Lung (tissue), 12 donors: ENCODE results near the gene MARS1. TPM values are rescaled to one million over a fixed set of nuclear protein-coding genes. Genes with fewer than 3 reads are reported as not detected.

Source experiments
- ATAC-seq: fragments of 200-7000 bp; cut with Tn5 transposase; one replicate; pipeline ENCODE4 v1.9.1; 2020; ENCODE audit warnings: moderate number of reproducible peaks; ENCODE audit not compliant: insufficient read depth, low FRiP score
- DNase-seq, 3 donors: peaks; one replicate each; pipeline ENCODE4 v3.0.0-alpha.2; 2013 to 2017
- H3K27ac ChIP-seq, 2 donors: one replicate each; pipeline ENCODE4 v1.5.1; 2013; ENCODE audit warnings: mild to moderate bottlenecking in 2 of 2, moderate library complexity in 2 of 2, control low read depth in 1 of 2, inconsistent platforms in 1 of 2, low read depth in 1 of 2, low read length in 1 of 2
- H3K27me3 ChIP-seq, 3 donors: one replicate each; pipeline ENCODE4 v1.5.1; 2013; ENCODE audit warnings: low read length in 2 of 3; ENCODE audit not compliant: control insufficient read depth in 3 of 3, insufficient read depth in 3 of 3
- H3K36me3 ChIP-seq, 4 donors: one replicate each; pipeline ENCODE4 v1.5.1; 2013; ENCODE audit warnings: low read length in 4 of 4, mild to moderate bottlenecking in 1 of 4, moderate library complexity in 1 of 4; ENCODE audit not compliant: control insufficient read depth in 4 of 4, insufficient read depth in 4 of 4
- H3K4me1 ChIP-seq, 5 donors: one replicate each; pipeline ENCODE4 v1.5.1; 2013; ENCODE audit warnings: low read length in 5 of 5, mild to moderate bottlenecking in 2 of 5, moderate library complexity in 1 of 5; ENCODE audit not compliant: control insufficient read depth in 5 of 5, insufficient read depth in 5 of 5
- H3K4me3 ChIP-seq: one replicate; pipeline ENCODE4 v1.5.1; 2013; ENCODE audit warnings: mild to moderate bottlenecking, control low read depth, moderate library complexity
- H3K9ac ChIP-seq, 2 donors: one replicate each; pipeline ENCODE4 v1.5.1; 2013; ENCODE audit warnings: low read length in 2 of 2, control low read depth in 1 of 2; ENCODE audit not compliant: insufficient read depth in 1 of 2
- H3K9me3 ChIP-seq, 4 donors: one replicate each; pipeline ENCODE4 v1.5.1; 2013; ENCODE audit warnings: low read length in 3 of 4, mild to moderate bottlenecking in 1 of 4, moderate library complexity in 1 of 4; ENCODE audit not compliant: control insufficient read depth in 4 of 4, insufficient read depth in 3 of 4
- WGBS, 2 donors: extraction: QIAGEN DNeasy Blood & Tissue Kit; methylation state at CpG; one replicate each; pipeline ENCODE4 v1.1.7; 2013; 5-methylcytosine and 5-hydroxymethylcytosine counted together
- polyA plus RNA-seq, 2 donors: library from polyadenylated mRNA; stranded (reverse); fragments of 200-250 nt; gene quantifications; one replicate each; pipeline ENCODE4 v1.2.1, GENCODE V29; 2013
- total RNA-seq, 2 donors: library from RNA; depleted of rRNA in 1 of 2; stranded (reverse); fragments of >200 nt in 1 of 2; gene quantifications; one replicate each; pipeline ENCODE4 v1.2.1, GENCODE V29; 2014 to 2021
- TF ChIP-seq, protein P1 (sequence below): IDR thresholded peaks from 2 replicates; pipeline ENCODE4 v1.5.1; 2012; ENCODE audit warnings: mild to moderate bottlenecking; ENCODE audit errors: control extremely low read depth, extremely low read depth
- donor health status: control.
- donor health status: control.
- donor health status: Bipolar disorder and iron deficiency.
- donor health status: healthy.
- donor health status: DM: yes; HTN: yes; CAD: no.

Gene MARS1
- total and polyA plus RNA-seq, 4 donors = 55.9 to 213 (median 125) TPM

- TF ChIP-seq, protein P1, sequence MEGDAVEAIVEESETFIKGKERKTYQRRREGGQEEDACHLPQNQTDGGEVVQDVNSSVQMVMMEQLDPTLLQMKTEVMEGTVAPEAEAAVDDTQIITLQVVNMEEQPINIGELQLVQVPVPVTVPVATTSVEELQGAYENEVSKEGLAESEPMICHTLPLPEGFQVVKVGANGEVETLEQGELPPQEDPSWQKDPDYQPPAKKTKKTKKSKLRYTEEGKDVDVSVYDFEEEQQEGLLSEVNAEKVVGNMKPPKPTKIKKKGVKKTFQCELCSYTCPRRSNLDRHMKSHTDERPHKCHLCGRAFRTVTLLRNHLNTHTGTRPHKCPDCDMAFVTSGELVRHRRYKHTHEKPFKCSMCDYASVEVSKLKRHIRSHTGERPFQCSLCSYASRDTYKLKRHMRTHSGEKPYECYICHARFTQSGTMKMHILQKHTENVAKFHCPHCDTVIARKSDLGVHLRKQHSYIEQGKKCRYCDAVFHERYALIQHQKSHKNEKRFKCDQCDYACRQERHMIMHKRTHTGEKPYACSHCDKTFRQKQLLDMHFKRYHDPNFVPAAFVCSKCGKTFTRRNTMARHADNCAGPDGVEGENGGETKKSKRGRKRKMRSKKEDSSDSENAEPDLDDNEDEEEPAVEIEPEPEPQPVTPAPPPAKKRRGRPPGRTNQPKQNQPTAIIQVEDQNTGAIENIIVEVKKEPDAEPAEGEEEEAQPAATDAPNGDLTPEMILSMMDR = no peak
- Histone ChIP-seq H3K9me3 (no peaks in the 10 kb centered on the region), H3K4me1 (peaks cover 0 to 17% (median 0%) of the 10 kb centered on the region in 5 donors), H3K27me3 (peaks cover 0 to 51% (median 39%) of the 10 kb centered on the region in 3 donors), H3K4me3 (no peak overlapping the region), H3K36me3 (peaks cover 0 to 13% (median under 1%) of the 10 kb centered on the region in 4 donors), H3K9ac (no peak overlapping the region), H3K27ac (no peak overlapping the region)
- 75 to 78% methylated on average over 8 of the region's 8 CpGs for WGBS, 2 donors
- DNase-seq = no peak
- no peak for ATAC-seq
These were observed 13.4 kb upstream of the MARS1 start for GRCh38 chr12:57474430-57474829.

GRCh38 chr12:57474862-57475261 is 13.0 kb upstream of the MARS1 start:
- WGBS, 2 donors = 73 to 80% methylated on average over 7 of the region's 7 CpGs
- DNase-seq (no peak), ATAC-seq (no peak)
- H3K36me3 ChIP-seq = peaks cover 0 to 9% (median 0%) of the 10 kb centered on the region in 4 donors
- TF ChIP-seq, protein P1 = no peak
- H3K4me3 ChIP-seq = no peak overlapping the region
- H3K9me3 ChIP-seq = no peaks in the 10 kb centered on the region
- H3K9ac ChIP-seq = no peak overlapping the region
- peaks cover 0 to 53% (median 39%) of the 10 kb centered on the region in 3 donors for H3K27me3 ChIP-seq
- H3K4me1 ChIP-seq = peaks cover 0 to 17% (median 0%) of the 10 kb centered on the region in 5 donors
- H3K27ac ChIP-seq = no peak overlapping the region

DNA sequence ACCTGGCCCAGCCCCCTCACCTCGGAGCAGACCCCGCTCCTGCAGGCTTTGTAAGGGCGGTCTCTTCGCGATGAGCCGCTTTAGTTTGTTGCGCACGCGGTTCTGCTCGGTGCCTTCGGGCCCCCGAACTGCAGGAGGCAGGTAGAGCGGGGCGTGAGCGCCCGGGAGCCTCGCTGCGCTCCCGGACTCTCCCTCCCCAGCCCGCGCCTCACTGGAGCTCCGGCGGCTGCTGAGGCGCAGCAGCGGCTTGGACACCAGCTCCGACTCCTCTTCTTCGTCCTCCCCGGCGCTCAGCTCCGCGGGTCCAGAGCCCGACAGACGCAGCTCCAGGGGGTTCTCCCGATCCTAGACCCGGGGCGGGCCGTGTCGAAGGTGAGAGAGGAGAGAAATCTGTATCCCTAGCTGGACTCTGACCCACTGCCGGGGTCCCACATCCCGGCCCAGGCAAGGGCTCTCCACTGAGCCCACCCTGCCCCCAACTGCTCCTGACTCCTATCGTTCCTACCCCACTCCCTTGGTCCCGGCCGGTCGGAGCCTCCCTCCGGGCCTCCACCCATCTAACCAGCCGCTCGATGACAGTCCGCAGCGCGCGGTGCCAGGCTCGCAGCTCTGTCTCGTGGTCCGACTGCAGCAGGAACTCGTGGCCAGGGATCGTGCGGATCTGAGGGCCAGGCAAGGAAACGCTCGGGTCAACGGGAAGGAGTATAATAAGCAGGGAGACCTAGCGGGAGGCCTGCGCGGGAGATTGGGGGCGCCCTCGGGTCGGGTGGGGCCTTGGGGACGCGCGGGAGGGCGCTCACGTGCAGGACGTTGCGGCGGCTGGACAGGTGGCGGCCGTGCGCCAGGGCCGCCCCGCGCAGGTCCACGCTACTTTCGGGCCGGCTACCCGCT is 12.4 kb upstream of the MARS1 start:
- peak; percentile 22 for ATAC-seq
- TF ChIP-seq, protein P1 = no peak
- no peak overlapping the region for H3K4me3 ChIP-seq
- H3K9ac ChIP-seq = no peak overlapping the region
- H3K36me3 ChIP-seq = peaks cover 0 to 2% (median 0%) of the 10 kb centered on the region in 4 donors
- H3K4me1 ChIP-seq = peaks cover 0 to 17% (median 0%) of the 10 kb centered on the region in 5 donors
- peaks cover 0 to 53% (median 39%) of the 10 kb centered on the region in 3 donors for H3K27me3 ChIP-seq
- H3K27ac ChIP-seq = no peak overlapping the region
- H3K9me3 ChIP-seq = no peaks in the 10 kb centered on the region
- WGBS, 2 donors = 20 to 42% methylated on average over 80 to 84 of the region's 84 CpGs
- peak in 2 of 3 donors; percentile 39 to 54 for DNase-seq
